ENCODE measurements around the gene TMEM151B. TPM values are rescaled to one million over a fixed set of nuclear protein-coding genes. Genes with fewer than 3 reads are reported as not detected.
A peak's percentile ranks its signal among the peaks of the same experiment; 100 is the strongest.

The TMEM151B gene
- total and polyA plus RNA-seq, 2 of the 13 experiments (the other 11 are each of a cell fraction or from before 2014, with no cell fraction given): not detected

DNA sequence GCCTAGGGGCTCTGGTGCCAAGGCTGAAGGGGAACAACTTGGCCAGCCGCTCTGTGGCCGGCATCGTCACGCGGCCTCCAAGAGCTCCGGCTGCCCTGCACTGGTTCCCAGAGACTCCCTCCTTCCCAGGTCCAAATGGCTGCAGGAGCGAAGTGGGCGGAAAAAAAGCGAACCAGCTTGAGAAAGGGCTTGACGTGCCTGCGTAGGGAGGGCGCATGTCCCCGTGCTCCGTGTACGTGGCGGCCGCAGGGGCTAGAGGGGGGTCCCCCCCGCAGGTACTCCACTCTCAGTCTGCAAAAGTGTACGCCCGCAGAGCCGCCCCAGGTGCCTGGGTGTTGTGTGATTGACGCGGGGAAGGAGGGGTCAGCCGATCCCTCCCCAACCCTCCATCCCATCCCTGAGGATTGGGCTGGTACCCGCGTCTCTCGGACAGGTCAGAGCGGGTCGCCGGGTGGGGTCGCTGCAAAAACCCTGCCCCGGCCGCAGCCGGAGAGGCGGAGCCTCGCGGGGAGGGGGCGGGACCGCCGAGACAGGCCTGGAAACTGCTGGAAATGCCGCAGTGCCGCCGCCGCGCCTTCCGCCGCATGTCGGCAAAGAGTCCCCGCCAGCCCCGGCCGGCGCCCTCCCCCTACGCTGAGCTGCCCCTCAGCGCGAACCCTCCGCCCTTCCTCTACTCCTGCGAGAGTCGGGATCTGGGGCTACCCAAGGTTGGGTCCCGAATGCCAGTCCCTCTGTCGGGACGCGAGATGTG, 24.2 kb upstream of the TMEM151B start (continued):
- no peak for TF ChIP-seq ATF7 (IDR thresholded peaks at IDR 0.05)
- TF ChIP-seq ATF7 (CRISPR knock-in tag; IDR thresholded peaks at IDR 0.05): no peak; the same call in 1 of the 2 replicates
- TF ChIP-seq ZNF747 (CRISPR knock-in tag; IDR thresholded peaks at IDR 0.05; ENCODE audit: borderline replicate concordance): peak; percentile 65
- TF ChIP-seq, protein P1, sequence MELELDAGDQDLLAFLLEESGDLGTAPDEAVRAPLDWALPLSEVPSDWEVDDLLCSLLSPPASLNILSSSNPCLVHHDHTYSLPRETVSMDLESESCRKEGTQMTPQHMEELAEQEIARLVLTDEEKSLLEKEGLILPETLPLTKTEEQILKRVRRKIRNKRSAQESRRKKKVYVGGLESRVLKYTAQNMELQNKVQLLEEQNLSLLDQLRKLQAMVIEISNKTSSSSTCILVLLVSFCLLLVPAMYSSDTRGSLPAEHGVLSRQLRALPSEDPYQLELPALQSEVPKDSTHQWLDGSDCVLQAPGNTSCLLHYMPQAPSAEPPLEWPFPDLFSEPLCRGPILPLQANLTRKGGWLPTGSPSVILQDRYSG (CRISPR knock-in tag; IDR thresholded peaks at IDR 0.05): peak; percentile 56; the same call in 1 of the 2 replicates
- no peak for TF ChIP-seq ZNF720 (CRISPR knock-in tag; IDR thresholded peaks at IDR 0.05)
- TF ChIP-seq SUZ12 (IDR thresholded peaks at IDR 0.05; ENCODE audit: low read depth, low read length): no peak
- TF ChIP-seq, protein P2, sequence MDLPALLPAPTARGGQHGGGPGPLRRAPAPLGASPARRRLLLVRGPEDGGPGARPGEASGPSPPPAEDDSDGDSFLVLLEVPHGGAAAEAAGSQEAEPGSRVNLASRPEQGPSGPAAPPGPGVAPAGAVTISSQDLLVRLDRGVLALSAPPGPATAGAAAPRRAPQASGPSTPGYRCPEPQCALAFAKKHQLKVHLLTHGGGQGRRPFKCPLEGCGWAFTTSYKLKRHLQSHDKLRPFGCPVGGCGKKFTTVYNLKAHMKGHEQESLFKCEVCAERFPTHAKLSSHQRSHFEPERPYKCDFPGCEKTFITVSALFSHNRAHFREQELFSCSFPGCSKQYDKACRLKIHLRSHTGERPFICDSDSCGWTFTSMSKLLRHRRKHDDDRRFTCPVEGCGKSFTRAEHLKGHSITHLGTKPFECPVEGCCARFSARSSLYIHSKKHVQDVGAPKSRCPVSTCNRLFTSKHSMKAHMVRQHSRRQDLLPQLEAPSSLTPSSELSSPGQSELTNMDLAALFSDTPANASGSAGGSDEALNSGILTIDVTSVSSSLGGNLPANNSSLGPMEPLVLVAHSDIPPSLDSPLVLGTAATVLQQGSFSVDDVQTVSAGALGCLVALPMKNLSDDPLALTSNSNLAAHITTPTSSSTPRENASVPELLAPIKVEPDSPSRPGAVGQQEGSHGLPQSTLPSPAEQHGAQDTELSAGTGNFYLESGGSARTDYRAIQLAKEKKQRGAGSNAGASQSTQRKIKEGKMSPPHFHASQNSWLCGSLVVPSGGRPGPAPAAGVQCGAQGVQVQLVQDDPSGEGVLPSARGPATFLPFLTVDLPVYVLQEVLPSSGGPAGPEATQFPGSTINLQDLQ (CRISPR knock-in tag; IDR thresholded peaks at IDR 0.05): 0 out of 2 replicates have a peak, but pooled peaks have one; percentile 8
- peak; percentile 20; the same call in 1 of the 2 replicates for TF ChIP-seq ZNF12 (CRISPR knock-in tag; IDR thresholded peaks at IDR 0.05)
- TF ChIP-seq, protein P3, sequence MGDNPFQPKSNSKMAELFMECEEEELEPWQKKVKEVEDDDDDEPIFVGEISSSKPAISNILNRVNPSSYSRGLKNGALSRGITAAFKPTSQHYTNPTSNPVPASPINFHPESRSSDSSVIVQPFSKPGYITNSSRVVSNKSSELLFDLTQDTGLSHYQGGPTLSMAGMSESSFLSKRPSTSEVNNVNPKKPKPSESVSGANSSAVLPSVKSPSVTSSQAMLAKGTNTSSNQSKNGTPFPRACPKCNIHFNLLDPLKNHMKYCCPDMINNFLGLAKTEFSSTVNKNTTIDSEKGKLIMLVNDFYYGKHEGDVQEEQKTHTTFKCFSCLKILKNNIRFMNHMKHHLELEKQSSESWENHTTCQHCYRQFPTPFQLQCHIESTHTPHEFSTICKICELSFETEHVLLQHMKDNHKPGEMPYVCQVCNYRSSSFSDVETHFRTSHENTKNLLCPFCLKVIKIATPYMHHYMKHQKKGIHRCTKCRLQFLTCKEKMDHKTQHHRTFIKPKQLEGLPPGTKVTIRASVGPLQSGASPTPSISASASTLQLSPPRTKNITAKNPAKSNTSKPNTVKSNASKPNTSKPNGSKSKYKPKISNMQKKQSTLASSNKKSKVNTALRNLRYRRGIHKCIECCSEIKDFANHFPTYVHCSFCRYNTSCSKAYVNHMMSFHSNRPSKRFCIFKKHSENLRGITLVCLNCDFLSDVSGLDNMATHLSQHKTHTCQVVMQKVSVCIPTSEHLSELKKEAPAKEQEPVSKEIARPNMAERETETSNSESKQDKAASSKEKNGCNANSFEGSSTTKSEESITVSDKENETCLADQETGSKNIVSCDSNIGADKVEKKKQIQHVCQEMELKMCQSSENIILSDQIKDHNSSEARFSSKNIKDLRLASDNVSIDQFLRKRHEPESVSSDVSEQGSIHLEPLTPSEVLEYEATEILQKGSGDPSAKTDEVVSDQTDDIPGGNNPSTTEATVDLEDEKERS (CRISPR knock-in tag; IDR thresholded peaks at IDR 0.05): peak; percentile 31; the same call in 1 of the 2 replicates
- no peak for TF ChIP-seq ZFYVE20 (CRISPR knock-in tag; IDR thresholded peaks at IDR 0.05; ENCODE audit: borderline replicate concordance, low read depth)
- peak; percentile 98; the same call in 1 of the 2 replicates for TF ChIP-seq GLI4 (CRISPR knock-in tag; IDR thresholded peaks at IDR 0.05; ENCODE audit: borderline replicate concordance)
- TF ChIP-seq SRSF4 (IDR thresholded peaks at IDR 0.05; ENCODE audit: low read depth, low read length, poor library complexity, severe bottlenecking): no peak
- TF ChIP-seq, protein P4, sequence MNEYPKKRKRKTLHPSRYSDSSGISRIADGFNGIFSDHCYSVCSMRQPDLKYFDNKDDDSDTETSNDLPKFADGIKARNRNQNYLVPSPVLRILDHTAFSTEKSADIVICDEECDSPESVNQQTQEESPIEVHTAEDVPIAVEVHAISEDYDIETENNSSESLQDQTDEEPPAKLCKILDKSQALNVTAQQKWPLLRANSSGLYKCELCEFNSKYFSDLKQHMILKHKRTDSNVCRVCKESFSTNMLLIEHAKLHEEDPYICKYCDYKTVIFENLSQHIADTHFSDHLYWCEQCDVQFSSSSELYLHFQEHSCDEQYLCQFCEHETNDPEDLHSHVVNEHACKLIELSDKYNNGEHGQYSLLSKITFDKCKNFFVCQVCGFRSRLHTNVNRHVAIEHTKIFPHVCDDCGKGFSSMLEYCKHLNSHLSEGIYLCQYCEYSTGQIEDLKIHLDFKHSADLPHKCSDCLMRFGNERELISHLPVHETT (CRISPR knock-in tag; conservative IDR thresholded peaks at IDR 0.05): no peak; the same call in 1 of the 2 replicates
- peak; percentile 89 for TF ChIP-seq ZNF256 (CRISPR knock-in tag; conservative IDR thresholded peaks at IDR 0.05)
- peak; percentile 24; the same call in 1 of the 2 replicates for TF ChIP-seq SMYD3 (CRISPR knock-in tag; IDR thresholded peaks at IDR 0.05)
- TF ChIP-seq MATR3 (CRISPR knock-in tag; IDR thresholded peaks at IDR 0.05): no peak
- peak; percentile 9 for TF ChIP-seq MIXL1 (CRISPR knock-in tag; IDR thresholded peaks at IDR 0.05)
- peak; percentile 25 for TF ChIP-seq BRCA1 (CRISPR knock-in tag; IDR thresholded peaks at IDR 0.05)
- peak; percentile 70 for TF ChIP-seq ZNF350 (CRISPR knock-in tag; IDR thresholded peaks at IDR 0.05; ENCODE audit: borderline replicate concordance, low read depth)
- TF ChIP-seq FOXP1 (IDR thresholded peaks at IDR 0.05): no peak
- TF ChIP-seq FOXP1 (CRISPR knock-in tag; IDR thresholded peaks at IDR 0.05): peak; percentile 57; the same call in 1 of the 2 replicates
- TF ChIP-seq CENPX (CRISPR knock-in tag; IDR thresholded peaks at IDR 0.05): no peak
- no peak for TF ChIP-seq SOX6 (IDR thresholded peaks at IDR 0.05)
- peak; percentile 61; the same call in 1 of the 2 replicates for TF ChIP-seq SOX6 (CRISPR knock-in tag; IDR thresholded peaks at IDR 0.05)

All from HepG2 (cell line).